HEK293T (cell line): ENCODE results near the gene DUSP8.

Source experiments
- ARNT ChIP-seq: fragments of 450-650 bp; IDR thresholded peaks from 2 replicates; pipeline ENCODE4 v1.6.1; 2017; ENCODE audit warnings: mild to moderate bottlenecking
- BHLHE40 ChIP-seq: fragments of 450-650 bp; IDR thresholded peaks from 2 replicates; pipeline ENCODE4 v1.6.1; 2016; ENCODE audit warnings: mild to moderate bottlenecking, moderate library complexity, borderline replicate concordance
- ELF4 ChIP-seq: fragments of 450-650 bp; IDR thresholded peaks from 2 replicates; pipeline ENCODE4 v1.6.1; 2017; ENCODE audit warnings: antibody characterized with exemption
- HDGF ChIP-seq: fragments of 450-650 bp; IDR thresholded peaks from 2 replicates; pipeline ENCODE4 v1.6.1; 2017; ENCODE audit warnings: antibody characterized with exemption, borderline replicate concordance
- LEF1 ChIP-seq: fragments of 450-650 bp; IDR thresholded peaks from 2 replicates; pipeline ENCODE4 v1.6.1; 2017; ENCODE audit warnings: mild to moderate bottlenecking, borderline replicate concordance
- NFRKB ChIP-seq: fragments of 450-650 bp; IDR thresholded peaks from 2 replicates; pipeline ENCODE4 v1.6.1; 2016; ENCODE audit warnings: mild to moderate bottlenecking, moderate library complexity
- SUZ12 ChIP-seq: fragments of 450-650 bp; IDR thresholded peaks from 2 replicates; pipeline ENCODE4 v1.6.1; 2016; ENCODE audit warnings: mild to moderate bottlenecking
- TARDBP ChIP-seq: fragments of 450-650 bp; IDR thresholded peaks from 2 replicates; pipeline ENCODE4 v1.6.1; 2016

DNA sequence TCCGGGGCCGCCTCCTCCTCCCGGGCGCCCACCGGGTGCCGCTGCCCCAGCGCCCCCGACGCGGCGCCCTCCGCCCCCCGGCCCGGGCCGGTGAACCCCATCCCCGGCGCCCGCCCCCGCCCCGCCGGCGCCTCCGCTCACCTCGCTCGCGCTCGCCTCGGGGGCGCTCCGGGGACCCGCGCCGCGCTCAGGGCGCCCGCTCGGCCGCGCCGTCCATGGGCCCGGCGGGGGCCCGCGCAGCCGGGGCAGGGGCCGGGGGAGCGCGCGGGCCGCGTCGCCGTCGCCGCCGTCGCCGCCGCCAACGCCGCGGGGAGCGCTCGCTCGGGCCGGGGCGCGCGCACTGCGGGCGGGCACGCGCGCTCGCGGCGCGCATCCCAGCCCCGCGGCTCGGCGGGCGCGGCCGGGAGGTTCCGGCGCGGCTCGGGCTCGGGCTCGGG, 293 bp downstream of the DUSP8 start:
- no peak for TF ChIP-seq HDGF
- no peak for TF ChIP-seq SUZ12
- TF ChIP-seq NFRKB, result no peak
- TF ChIP-seq LEF1, result no peak
- TF ChIP-seq ARNT, result no peak
- TF ChIP-seq TARDBP, result no peak
- no peak for TF ChIP-seq BHLHE40
- TF ChIP-seq ELF4, result no peak
